Activated CD4-positive, alpha-beta T cell treated with anti-CD3 and anti-CD28 coated beads for 24 hours (primary cell): ENCODE measurements around the gene FASLG.

Source experiments
- DNase-seq, 2 donors: peaks; one replicate each; pipeline ENCODE4 v3.0.0-alpha.2; 2020; ENCODE audit warnings: low read depth in 2 of 2

The FASLG gene

DNA sequence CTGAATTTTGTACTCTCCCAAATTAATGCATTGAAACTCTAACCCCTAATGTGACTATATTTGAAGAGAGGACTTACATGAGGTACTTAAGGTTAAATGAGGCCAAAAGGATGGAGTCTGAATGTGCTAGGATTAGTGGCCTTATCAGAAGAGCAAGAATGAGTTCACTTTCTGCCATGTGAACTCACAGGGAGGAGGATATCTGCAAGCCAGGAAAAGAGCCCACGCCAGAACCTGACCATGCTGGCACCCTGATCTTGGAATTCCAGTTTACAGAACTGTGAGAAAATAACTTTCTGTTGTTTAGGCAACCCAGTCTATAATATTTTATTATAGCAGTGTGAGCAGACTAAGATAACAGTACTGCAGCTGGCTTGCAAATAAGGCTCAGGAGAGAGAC is 12.2 kb upstream of the FASLG start:
- no peak for DNase-seq

DNA sequence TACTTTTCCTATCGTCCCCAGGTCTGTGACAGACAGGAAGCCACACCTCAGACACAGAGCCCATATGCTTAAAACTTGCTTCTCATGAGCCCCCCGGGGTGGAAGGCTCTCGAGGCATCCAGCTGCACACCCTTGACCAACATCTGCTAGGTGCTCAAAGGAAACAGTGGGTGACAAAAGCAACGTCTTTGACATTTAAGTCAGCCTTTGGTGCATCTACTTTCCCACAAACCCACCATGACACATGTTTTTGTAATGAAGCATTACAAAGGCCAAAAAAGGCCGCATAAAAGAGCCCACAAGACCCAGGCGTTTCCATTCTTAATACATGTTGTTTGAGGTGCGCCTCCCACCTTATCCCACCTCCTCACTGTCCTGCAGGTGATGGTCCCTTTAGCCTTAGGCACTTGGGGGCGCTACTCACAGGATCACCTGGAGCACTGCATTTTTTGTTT is 11.8 kb upstream of the FASLG start:
- no peak for DNase-seq

DNA sequence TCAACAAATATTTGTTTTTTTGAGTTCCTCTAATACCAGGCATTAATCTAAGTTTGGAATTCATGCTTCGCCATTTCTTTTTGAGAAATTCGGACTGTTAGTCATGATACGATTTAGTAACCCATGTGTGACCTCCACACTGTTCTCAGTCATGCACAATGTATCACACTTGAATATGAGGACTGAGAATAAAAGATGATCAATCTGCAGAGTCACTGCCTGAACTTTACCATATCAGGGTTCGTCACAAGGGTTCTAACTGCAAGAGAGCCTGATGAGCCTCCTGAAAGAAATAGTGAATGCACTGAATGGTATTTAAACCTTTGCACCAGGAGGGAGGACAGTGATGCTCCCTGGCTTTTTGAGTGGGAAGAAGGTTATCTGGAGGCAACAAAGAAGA is 10.9 kb upstream of the FASLG start:
- DNase-seq: no peak

DNA sequence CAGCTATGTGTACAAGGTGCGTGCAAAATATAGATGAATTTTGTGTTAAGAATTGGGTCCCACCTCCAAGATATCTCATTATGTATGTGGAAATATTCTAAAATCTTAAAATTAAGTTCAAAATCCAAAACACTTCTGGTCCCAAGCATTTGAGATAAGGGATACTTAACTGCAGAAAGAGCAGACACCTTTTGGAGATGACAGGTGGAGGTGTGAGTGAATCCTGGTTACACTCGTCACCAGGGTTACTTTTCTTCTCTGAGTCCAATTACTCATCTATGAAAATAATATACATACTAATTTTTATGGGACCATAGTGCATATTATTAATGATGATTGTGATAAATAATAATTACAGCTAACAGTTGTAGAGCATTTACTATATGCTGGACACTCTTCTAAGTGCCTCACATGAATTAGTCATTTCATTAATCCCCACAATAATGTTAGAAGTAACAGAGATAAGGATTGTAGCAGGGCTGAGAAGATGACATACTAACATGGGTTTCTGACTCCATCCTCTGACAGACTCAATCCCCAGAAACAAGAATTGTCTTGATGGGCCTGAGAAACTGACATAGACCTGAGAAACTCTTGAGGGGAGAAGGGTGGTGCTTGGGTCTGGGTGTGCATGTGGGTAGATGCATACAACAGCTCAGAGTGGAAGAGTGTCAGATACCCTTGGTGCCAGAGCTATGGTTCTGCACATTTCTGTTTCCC is 8.3 kb upstream of the FASLG start:
- DNase-seq: no peak

DNA sequence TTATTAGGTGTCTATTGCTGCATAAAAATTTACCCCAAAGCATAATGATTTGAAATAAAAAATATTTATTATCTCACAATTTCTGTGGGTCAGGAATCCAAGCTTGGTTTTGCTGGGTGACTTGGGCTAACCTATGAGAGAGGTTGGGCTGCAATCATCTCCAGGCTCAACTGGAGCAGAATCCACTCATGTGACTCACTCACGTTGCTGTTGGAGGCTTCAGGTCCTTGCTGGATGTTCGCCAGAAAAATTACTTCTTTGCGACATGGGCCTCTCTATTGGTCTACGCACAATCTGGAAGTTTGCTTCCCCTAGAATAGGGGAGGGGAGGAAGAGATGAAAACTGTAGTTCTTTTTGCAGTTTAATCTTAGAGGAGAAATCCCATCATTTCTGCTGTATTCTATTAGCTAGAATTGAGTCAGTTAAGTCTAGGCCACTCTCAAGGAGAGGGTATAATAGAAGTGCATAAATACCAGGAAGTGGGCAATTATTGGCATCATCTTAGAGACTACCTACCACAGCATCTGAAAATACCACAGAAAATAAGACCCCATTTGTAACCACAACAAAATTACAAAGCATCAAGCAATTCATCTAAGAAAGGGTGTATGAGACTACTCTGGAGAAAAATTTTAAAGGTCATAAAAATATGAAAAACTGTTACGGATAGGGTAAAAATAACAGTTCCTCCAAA is 5.7 kb upstream of the FASLG start:
- DNase-seq: no peak

- DNase-seq: no peak
Observed at GRCh38 chr1:172654535-172654934, 4.4 kb upstream of the FASLG start.

DNA sequence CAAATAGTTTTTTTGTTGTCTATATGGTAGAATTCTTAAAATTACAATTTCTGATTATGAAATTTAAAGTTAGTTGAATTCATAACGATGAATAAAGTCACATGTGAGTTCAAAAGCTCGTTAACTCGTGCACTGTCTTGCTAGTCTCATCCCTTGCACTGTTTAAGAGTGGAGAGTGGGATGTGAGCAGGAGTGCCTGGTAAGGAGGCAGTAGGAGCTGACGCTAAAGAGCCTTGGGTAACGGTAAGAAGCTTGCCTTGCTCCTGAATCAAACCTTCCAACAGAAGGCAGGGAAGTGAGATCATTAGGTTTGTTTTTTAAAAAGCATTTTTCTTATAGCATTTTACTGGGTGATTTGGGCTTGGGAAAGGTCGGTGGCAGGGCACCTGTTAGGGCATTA is 2.3 kb upstream of the FASLG start:
- no peak for DNase-seq

- DNase-seq: no peak
Observed at GRCh38 chr1:172657586-172657985, 1.3 kb upstream of the FASLG start.

- DNase-seq: no peak
Observed at GRCh38 chr1:172661107-172661506, 2.2 kb downstream of the FASLG start.

DNA sequence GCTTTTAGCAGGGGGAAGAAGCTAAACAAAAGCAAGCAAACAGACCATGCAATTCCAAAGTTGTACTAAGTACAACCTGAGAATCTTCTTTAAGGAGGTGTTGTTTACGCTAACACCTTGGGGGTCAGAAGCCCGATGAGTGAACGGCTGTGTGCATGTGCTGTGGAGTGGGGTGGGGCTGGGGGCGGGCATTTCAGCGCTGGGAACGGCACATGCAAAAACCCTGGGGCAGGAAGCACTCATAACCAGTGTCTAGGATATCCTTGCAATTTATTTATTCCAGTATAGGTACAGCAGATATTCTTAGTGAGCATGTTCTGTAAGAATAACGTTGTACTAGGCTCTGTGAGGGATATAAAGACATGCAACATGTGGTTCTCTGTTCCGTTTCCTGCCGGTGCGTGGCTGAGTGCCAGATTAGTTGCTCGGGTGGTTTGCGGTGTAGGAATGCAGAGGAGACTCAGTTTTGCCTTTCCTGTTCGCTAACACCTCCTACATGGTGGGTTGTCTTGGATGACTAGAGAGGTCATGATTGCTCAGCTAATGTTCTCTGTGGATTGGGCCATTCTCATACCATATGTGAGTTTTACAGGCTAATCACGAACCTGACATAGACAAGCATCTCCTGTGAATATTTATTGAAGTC is 3.7 kb downstream of the FASLG start:
- DNase-seq: peak; percentile 82 to 87

- no peak for DNase-seq
Observed at GRCh38 chr1:172663732-172664131, 4.8 kb downstream of the FASLG start.

- no peak for DNase-seq
Observed at GRCh38 chr1:172668097-172668496, 9.2 kb downstream of the FASLG start.

DNA sequence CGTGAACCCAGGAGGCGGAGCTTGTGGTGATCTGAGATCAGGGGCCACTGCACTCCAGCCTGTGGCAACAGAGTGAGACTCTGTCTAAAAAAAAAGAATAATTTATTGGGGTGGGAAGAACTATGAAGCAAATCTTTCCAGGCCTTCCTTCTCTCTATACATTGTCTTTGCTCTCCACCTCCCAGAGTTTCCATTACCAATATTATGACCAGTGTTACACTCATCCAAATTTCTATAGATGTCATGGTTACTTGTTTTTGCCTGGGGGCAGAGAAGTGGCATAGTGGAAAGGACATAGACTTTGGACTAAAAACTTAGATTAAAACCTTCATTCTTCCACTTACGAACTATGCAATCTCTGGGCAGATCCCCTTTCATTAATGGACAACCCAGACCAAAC is 10.1 kb downstream of the FASLG start:
- DNase-seq: no peak

DNA sequence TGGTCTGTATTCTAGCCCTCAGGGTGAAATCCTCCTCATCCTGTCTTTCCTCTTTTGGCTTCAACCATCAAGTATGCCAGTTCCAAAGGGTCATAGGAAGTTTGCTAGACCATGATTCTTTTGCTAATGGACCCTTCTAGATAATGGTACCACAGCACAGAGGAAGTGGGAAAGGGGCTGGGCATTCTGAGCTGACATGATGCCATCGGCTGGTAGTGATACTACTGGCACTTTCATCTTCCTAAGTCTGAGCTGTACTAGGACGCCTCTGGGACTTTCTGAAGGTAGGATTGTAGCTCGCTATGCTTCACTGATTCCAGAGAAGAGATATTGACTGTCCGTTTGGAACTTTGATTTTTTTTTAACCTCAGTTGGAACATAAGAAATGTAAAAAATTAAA is 11.4 kb downstream of the FASLG start:
- no peak for DNase-seq

GRCh38 chr1:172670791-172671190 is 11.9 kb downstream of the FASLG start:
- DNase-seq: peak in 1 of 2 donors; percentile 27

DNA sequence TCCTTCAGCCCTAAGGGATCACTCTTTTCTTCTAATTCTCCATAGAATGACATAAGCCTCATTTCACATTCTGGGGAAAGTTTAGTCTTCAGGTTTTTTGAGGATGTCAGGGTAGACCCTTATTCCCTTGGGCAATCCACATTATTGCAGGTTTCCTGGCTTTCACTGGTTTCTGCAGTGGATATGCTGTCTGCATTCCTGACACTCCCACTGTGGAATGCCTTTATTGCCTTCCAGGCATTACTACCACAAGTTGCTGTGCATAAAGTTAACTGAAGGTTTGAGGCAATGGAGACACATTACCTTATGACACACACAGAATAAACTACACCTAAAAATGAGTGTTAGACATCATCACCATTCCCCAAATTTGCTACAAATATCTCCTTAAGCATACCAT is 12.7 kb downstream of the FASLG start:
- no peak for DNase-seq

- no peak for DNase-seq
Observed at GRCh38 chr1:172672720-172673119, 13.8 kb downstream of the FASLG start.

GRCh38 chr1:172673761-172674160 is 14.9 kb downstream of the FASLG start:
- DNase-seq: no peak

DNA sequence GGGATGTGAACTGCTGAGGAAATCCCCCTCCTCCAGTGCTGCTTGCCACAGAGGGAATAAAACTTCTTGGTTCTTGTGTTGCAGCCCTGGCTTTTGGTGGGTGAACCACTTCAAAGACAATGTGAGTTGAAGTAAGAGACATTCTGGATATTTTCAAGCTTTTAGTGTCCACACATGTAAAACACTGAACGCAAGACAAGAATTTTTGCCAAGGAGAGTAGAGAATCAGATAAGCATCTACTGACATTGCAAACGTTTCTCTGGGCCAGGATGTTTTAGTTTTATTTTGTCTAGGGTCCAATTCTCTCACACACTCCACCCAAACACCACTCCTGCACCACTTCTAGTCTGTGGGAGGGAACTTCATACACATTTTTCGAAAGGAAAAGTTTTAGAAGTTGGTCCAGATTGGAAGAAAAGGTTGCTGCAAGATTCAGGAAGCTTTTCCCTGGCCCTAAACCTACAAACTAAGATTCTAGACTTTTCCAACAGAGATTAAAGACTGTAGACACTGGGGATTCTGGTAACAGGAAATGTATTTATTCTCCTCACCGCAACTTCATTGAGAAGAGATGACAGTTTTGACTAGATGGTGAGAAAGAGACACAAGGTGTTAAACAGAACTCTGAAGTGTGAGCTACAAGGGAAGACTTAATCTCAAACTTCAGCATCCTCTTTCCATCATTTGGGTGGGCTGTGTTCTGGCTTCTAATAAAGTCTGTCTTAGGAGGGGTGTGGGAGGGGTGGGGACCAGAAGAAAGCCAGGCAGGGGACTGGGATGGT is 16.1 kb downstream of the FASLG start:
- DNase-seq: no peak

DNA sequence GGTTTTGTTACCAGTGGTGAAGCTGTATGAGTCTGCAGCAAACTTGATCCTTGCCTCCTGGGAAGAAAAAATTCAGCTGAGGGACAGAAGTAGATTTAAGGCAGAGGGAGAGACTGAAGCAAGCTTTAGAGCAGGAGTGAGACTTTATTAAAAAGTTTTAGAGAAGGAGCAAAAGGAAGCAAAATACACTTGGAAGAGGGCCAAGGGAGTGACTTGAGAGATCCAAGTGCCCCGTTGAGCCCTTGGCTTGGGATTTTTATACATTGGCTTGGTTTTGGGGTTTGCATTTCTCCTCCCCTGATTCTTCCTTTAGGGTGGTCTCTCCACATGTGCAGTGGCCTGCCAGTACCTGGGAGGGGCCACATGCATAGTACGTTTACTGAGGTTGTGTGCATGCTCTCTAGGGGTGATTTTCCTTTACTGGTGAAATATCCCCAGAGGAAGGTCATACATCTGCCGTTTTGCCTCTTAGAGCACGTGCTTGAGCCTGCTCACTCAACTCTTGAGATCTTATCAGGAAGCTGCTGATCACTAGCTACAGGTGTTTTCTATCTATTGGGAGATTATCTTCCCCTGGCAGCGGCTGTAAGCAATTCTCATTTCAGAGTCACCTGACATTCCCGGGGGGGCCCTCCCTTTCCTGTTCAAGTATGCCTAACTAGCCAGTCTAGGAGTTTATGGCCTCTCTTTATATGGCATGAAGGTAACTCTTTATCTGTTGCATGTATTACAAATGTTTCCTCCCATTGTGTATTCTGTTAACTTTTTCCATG is 20.3 kb downstream of the FASLG start:
- no peak for DNase-seq

DNA sequence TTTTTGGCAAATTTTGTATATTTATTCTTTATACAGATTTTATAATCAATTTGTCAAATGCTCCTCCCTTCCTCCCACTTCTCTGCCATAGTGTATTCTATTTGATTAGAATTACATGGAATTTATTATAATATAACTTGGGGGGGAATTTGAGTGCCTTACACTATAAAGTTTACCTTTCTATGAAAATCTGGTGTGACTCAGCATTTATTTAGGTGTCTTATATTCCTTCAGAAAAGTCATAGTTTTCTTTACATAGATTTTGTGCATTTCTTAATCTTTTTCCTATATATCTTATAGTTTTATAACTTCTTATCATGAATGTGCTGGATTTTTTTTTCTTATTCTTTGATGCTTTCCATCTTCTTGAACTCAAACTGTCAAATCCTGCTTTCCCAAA is 21.3 kb downstream of the FASLG start:
- no peak for DNase-seq
